Fibroblast of villous mesenchyme (primary cell): Measurements from ENCODE around the gene MARCOL. TPM values are rescaled to one million over a fixed set of nuclear protein-coding genes. Genes with fewer than 3 reads are reported as not detected.
A peak's percentile ranks its signal among the peaks of the same experiment; 100 is the strongest.

Experiments
- DNase-seq: peaks from one replicate; pipeline ENCODE4 v3.0.0-alpha.2; 2010; ENCODE audit warnings: low read depth
- H3K4me3 ChIP-seq: 2 replicates; pipeline ENCODE4 v1.5.1; 2011; ENCODE audit warnings: low read depth, mild to moderate bottlenecking, low read length
- CTCF ChIP-seq: IDR thresholded peaks from 2 replicates; pipeline ENCODE4 v1.5.1; 2012; ENCODE audit warnings: low read depth, mild to moderate bottlenecking, low read length; ENCODE audit not compliant: insufficient read depth
- total RNA-seq: library from RNA; depleted of rRNA; stranded (reverse); fragments of >200 nt; gene quantifications from 2 replicates; pipeline ENCODE4 v1.2.3, GENCODE V29; 2012

The MARCOL gene
- total RNA-seq, 1 donor = not detected

GRCh38 chr5:148224117-148224742 lies 14.1 kb upstream of the MARCOL start:
- TF ChIP-seq CTCF = no peak
- DNase-seq = peak; percentile 36
- H3K4me3 ChIP-seq = no peak overlapping the region

- no peak for DNase-seq
- no peak for TF ChIP-seq CTCF
- H3K4me3 ChIP-seq = no peak overlapping the region
Measured at GRCh38 chr5:148228392-148228984, 9.8 kb upstream of the MARCOL start.

GRCh38 chr5:148229840-148230239 lies 8.5 kb upstream of the MARCOL start:
- TF ChIP-seq CTCF = no peak
- H3K4me3 ChIP-seq = no peak overlapping the region
- no peak for DNase-seq

- DNase-seq = no peak
- no peak for TF ChIP-seq CTCF
- no peak overlapping the region for H3K4me3 ChIP-seq
Measured at GRCh38 chr5:148230240-148230639, 8.1 kb upstream of the MARCOL start.

GRCh38 chr5:148237785-148238417 lies 424 bp upstream of the MARCOL start:
- peak; percentile 17 for DNase-seq
- no peak for TF ChIP-seq CTCF
- H3K4me3 ChIP-seq = no peak overlapping the region

GRCh38 chr5:148248894-148249293 lies 10.6 kb downstream of the MARCOL start:
- no peak for TF ChIP-seq CTCF
- H3K4me3 ChIP-seq = no peak overlapping the region
- no peak for DNase-seq
